Inflammatory macrophage (primary cell): ENCODE results near the gene CACNG4.
A peak's percentile ranks its signal among the peaks of the same experiment; 100 is the strongest.
"Not testable (repeated sequence)": the region's sequence is repeated elsewhere in the genome, so short reads cannot be mapped to it uniquely, and the experiment has no call there.

Source experiments
- DNase-seq, 2 donors: peaks; one replicate each; pipeline ENCODE4 v3.0.0-alpha.2; 2020 to 2022

CACNG4 gene

DNA sequence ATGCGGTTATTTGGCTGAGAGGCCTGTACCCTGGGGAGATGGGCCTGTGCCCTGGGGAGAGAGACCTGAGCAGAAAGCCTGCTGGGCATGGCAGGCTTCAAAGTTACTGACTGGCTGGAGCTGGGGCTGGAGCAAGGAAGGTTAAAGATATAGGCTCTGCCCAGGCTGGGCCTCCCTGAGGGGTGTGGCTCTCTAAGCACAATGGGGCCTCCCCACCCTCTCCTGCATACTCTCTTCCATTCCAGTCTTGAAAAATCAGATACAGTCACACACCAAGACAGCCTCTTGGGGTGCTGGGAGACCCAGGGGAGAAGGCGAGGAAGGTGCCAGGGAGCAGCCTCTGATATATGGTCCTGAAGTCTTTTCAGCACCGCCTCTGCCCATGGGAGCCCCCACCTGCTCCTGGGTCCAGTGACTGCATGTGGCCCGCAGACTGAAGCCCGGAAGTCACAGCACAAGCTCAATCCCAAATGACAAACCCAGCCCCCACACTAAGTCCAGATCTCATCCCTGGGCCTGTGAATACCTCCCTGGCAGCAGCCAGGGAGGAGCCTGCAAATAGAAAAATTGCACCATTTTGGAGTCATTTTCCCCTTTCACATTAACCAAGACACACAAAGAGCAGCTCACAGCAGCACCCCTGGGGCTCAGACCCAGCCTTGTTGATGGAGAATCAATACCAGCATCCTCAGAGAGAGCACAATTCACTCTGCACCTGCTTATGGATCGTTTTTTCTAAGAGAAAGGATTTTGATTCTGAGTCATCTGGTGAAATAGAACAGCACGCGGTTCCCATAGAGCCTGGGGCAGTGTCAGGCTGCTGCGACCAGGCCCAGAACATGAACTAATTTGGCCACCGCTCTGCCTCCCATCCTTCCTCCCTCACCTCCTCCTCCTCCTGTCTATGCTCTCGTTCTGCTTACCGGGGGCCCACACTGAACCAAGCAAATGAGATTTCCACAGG lies 54.2 kb downstream of the CACNG4 start:
- no peak for DNase-seq

- DNase-seq = no peak
Observed at GRCh38 chr17:67019809-67020208, 55.3 kb downstream of the CACNG4 start.

DNA sequence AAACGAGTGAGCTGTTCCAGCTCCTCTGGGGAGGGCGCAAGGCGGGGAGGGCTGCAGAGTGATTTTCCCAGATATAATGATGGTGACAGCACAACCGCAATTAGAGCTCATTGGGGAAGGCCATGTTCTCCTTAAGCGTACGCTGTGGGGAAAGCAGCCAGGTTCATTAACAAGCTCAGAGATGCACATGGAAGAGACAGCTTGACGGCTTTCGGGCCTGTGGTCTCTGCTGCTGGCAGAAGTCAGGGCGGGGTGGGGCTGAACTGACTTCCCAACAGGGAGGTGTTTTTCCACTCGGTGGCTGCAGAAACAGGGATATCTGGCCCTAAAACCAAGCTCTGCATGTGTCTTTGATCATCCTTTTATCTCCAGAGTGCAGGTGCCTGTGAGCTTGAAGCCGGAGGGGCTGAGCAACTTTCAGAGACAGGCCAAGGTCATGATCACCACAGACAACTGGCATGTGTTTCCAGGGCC lies 55.8 kb downstream of the CACNG4 start:
- no peak for DNase-seq

DNA sequence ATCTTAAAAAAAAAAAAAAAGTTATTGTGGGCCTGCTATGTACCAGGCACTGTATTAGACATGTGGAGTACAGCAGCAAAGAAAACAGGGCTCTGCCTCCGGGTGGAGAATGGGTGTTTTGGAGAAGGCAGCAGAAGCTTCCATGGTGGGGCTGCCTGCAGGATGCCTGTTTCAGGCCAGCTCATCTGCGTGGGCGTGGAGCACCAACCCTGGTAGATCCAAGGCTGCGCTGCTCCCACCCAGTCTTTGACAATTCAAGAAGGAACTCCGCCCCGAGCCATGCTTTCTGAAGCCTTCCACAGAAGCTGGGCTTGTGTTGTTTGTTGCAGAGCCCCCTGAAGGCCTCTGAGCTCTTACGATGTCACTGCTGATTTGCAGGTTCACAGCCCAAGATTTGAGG lies 56.7 kb downstream of the CACNG4 start:
- peak in 1 of 2 donors; percentile 2 for DNase-seq

GRCh38 chr17:67021743-67022450 lies 57.4 kb downstream of the CACNG4 start:
- no peak for DNase-seq

DNA sequence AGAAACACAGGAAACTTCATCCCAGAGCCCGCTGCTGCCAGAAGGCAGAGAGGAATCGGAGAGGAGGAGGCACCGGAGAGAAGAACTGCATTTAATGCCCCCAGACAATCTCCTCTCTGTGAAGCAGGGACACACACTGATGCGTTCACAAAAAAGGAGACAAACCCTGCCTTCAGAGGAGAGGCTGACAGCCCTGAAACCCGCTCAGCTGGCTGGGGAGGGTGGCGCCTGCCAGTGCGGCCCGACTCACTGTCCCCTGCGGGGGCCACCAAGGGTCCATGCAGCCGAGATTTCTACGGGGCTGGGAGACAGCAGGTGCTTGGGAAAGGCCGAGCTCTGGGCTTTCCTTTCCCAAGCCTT lies 57.9 kb downstream of the CACNG4 start:
- no peak for DNase-seq

DNA sequence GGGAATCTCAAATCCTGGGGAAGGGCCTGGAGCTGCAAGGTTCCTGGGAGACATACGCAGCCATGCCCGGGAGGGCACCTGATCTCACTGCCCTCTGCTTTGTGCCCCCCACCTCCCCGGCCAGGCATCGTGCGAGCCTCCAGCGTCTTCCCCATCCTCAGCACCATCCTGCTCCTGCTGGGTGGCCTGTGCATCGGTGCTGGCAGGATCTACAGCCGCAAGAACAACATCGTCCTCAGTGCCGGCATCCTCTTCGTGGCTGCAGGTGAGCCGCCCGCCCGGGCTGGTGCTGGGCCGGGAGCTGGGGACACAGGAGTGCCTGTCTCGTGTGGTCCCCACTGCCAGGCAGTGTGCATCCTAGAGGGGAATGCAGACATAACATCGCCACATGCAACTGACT lies 60.2 kb downstream of the CACNG4 start:
- no peak for DNase-seq

- no peak for DNase-seq
Observed at GRCh38 chr17:67025216-67025792, 60.8 kb downstream of the CACNG4 start.

GRCh38 chr17:67026341-67026740 lies 61.8 kb downstream of the CACNG4 start:
- no peak for DNase-seq

DNA sequence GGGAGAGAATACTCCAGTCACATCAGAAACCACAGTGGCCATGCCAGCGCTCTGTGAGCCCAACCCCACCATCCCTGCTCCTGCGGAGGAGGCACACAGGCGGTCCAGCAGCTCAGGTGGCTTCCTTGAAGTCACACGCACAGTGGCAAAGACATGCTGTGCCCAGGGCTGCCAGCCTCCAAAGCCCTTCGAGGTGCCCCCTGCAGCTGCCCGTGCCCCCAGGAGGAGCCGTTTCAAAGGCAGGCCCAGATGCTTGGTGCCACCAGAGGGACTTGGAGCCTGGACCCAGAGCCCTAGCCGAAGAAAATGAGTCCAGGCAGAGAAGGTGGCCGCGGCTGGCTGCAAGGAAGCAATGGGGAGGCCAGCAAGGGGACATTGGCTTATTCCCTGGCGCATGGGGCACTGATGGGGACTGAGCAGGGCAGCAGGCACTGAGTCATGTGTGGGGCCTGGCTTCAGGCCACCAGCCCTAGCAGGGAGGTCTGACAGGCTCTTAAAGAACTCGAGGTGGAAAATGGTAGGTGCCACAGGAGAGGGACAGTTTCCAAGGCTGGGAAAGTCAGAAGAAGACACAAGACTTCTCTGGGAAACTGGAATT lies 62.6 kb downstream of the CACNG4 start:
- DNase-seq = no peak

- no peak for DNase-seq
Observed at GRCh38 chr17:67030641-67031040, 66.1 kb downstream of the CACNG4 start.

DNA sequence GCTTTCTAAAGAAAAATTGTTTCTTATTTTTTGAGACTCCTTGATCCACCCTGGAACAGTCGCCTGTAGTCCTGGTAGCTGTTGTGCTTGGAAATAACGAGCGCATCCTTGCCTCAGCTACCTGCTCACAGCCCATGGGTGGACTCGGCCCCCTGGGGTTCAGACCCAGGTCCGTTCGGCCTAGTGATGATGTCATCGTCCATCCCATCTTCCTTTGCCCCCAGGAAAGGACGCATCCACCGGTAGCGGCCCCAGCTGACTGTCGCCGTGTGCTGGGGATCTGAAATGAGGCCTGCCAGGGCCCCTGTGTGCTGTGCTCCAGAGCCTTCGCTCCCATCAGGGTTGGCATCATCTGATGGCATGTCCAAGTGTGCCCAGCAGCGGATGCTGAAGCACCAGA lies 67.9 kb downstream of the CACNG4 start:
- DNase-seq = no peak

DNA sequence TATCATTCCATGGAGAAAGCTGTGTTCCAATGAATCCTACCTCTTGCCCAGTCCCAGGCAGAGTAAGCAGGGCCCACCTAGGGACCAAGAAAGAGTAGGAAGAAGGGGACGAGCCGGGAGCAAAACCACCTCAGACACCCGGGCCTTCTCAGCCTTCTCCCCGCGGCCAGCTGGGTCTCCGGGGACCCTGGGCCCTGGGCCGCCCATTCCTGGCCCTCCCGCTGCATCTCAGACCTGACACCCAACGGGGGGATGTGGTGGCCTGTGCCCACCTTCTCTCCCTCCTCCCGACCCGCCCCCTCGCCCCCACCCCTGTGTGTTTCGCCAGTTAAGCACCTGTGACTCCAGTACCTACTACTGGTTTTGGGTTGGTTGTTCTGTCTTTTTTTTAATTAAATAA lies 68.5 kb downstream of the CACNG4 start:
- DNase-seq = no peak

GRCh38 chr17:67033613-67034012 lies 69.1 kb downstream of the CACNG4 start:
- DNase-seq = no peak

- DNase-seq = no peak
Observed at GRCh38 chr17:67035131-67036083, 70.9 kb downstream of the CACNG4 start.

DNA sequence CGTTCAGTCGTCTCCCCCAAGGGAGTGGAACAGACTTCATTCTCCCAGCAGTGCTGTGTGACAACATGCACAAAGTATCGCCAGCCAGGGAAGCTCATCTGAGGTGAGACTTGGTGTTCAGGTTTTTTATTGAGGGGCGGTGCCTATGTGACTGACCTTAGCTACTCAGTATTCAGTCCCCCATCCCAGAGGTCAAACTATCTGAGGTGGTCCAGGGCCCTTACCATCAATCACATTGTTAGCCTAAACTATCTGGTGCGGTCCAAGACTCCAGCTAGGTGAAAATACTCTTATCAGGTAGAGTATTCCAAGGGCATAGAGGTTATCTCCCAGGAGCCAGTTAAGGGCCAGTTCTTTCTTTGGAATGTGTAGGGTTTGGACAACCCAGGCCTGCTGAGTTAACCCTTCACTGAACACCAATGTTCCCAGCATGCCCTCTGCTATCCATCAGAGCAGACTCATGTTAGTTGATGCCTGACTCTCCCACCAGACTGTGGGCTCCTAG lies 74.4 kb downstream of the CACNG4 start:
- no peak for DNase-seq

GRCh38 chr17:67040652-67041051 lies 76.1 kb downstream of the CACNG4 start:
- DNase-seq = no peak

- DNase-seq = not testable (repeated sequence)
Observed at GRCh38 chr17:67041119-67041518, 76.6 kb downstream of the CACNG4 start.

GRCh38 chr17:67041531-67041930 lies 77.0 kb downstream of the CACNG4 start:
- no peak for DNase-seq

DNA sequence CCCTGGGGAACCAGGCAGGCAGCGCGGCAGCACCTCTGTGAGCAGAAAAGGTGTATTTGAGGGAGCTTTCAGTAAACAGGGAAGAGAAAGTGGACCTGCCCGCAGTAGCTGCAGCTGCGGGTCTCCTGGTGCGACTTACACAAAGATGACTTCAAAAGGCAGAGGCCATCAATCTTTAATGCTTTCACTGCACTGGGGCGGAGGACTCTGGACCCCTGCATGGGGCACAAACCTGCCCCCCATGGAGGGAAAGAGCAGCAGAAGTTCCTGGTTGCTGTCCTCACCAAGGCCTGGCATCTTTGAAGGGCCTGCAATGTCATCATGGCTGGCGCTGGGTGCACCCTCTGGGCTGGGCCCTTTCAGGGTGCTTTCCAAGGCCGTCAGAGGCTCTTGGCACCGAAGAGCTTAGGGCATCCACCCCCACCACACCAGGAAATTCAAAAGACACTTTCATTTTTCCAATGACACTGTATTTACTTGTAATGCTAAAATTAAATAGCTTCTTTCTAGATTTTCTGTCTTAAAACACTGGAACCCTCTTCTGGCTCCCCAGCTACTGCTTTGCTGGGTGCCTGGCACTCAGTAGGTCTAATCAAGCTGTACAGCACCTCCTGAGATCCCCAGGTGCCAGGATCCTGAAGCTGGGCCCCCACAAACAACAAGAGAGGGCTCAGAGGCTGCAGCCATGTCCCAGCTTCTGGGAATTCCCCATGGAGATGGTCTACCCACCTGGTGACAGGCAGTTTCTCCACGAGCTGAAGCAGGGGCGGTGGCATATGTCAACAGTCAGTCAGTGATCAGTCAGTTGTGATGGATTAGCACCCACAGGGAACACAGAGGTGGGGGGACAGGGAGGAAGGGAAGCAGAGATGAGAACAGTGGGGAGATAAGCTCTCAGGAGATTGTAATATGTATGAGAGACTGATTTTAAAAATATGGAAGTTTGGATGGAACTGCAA lies 77.7 kb downstream of the CACNG4 start:
- DNase-seq = no peak
